H9 (cell line): ENCODE results near the gene FABP7. TPM values are rescaled to one million over a fixed set of nuclear protein-coding genes. Genes with fewer than 3 reads are reported as not detected.

Source experiments
- DNase-seq: peaks from one replicate; pipeline ENCODE4 v3.0.0-alpha.2; 2017
- H2AFZ ChIP-seq: one replicate; pipeline ENCODE4 v1.6.1; 2013; ENCODE audit warnings: mild to moderate bottlenecking, low read length, control low read depth, moderate library complexity
- H2AK5ac ChIP-seq: 2 replicates; pipeline ENCODE4 v1.6.1; 2013; ENCODE audit warnings: low read length, control low read depth, mixed read lengths; ENCODE audit not compliant: insufficient read length
- H2BK120ac ChIP-seq: one replicate; pipeline ENCODE4 v1.6.1; 2013; ENCODE audit warnings: low read depth, mild to moderate bottlenecking, low read length, control low read depth, inconsistent platforms; ENCODE audit not compliant: poor library complexity, severe bottlenecking
- H2BK12ac ChIP-seq: 2 replicates; pipeline ENCODE4 v1.6.1; 2013; ENCODE audit warnings: low read length, control low read depth, mixed read lengths, low read depth; ENCODE audit not compliant: insufficient read length
- H2BK15ac ChIP-seq: 2 replicates; pipeline ENCODE4 v1.6.1; 2013; ENCODE audit warnings: low read depth, low read length, control low read depth
- H2BK20ac ChIP-seq: one replicate; pipeline ENCODE4 v1.6.1; 2013; ENCODE audit warnings: low read depth, mild to moderate bottlenecking, low read length, control low read depth, inconsistent platforms; ENCODE audit not compliant: poor library complexity, severe bottlenecking
- H2BK5ac ChIP-seq: 2 replicates; pipeline ENCODE4 v1.6.1; 2013; ENCODE audit warnings: low read length, control low read depth, mixed read lengths; ENCODE audit not compliant: insufficient read length
- H3K14ac ChIP-seq: 2 replicates; pipeline ENCODE4 v1.6.1; 2013; ENCODE audit warnings: low read length, control low read depth; ENCODE audit not compliant: insufficient read depth
- H3K18ac ChIP-seq: 2 replicates; pipeline ENCODE4 v1.6.1; 2013; ENCODE audit warnings: low read depth, mild to moderate bottlenecking, mixed read lengths, low read length, control low read depth; ENCODE audit not compliant: insufficient read length
- H3K23ac ChIP-seq: 2 replicates; pipeline ENCODE4 v1.6.1; 2013; ENCODE audit warnings: low read length, control low read depth, mixed read lengths, low read depth; ENCODE audit not compliant: insufficient read length
- H3K23me2 ChIP-seq: 2 replicates; pipeline ENCODE4 v1.6.1; 2013; ENCODE audit warnings: low read depth, mild to moderate bottlenecking, mixed read lengths, low read length, control low read depth; ENCODE audit not compliant: insufficient read length, poor library complexity, severe bottlenecking
- H3K27ac ChIP-seq: 2 replicates; pipeline ENCODE4 v1.5.1; 2013; ENCODE audit warnings: low read length, control low read depth, mixed read lengths, low read depth; ENCODE audit not compliant: insufficient read length
- H3K27me3 ChIP-seq: 2 replicates; pipeline ENCODE4 v1.6.1; 2013; ENCODE audit warnings: low read length, control low read depth, inconsistent platforms; ENCODE audit not compliant: insufficient read depth
- H3K4ac ChIP-seq: 2 replicates; pipeline ENCODE4 v1.6.1; 2013; ENCODE audit warnings: low read depth, mild to moderate bottlenecking, control low read depth, inconsistent platforms, low read length, moderate library complexity
- H3K4me1 ChIP-seq: 2 replicates; pipeline ENCODE4 v1.6.1; 2013; ENCODE audit warnings: low read length, control low read depth, inconsistent platforms; ENCODE audit not compliant: insufficient read depth
- H3K4me2 ChIP-seq: 2 replicates; pipeline ENCODE4 v1.6.1; 2013; ENCODE audit warnings: low read length, control low read depth, mixed read lengths; ENCODE audit not compliant: insufficient read length, insufficient read depth
- H3K56ac ChIP-seq: 2 replicates; pipeline ENCODE4 v1.6.1; 2013; ENCODE audit warnings: low read depth, mild to moderate bottlenecking, mixed read lengths, low read length, control low read depth; ENCODE audit not compliant: insufficient read length
- H3K79me1 ChIP-seq: 2 replicates; pipeline ENCODE4 v1.6.1; 2013; ENCODE audit warnings: low read depth, mild to moderate bottlenecking, moderate library complexity, low read length, control low read depth, inconsistent platforms; ENCODE audit not compliant: insufficient read depth, poor library complexity, severe bottlenecking
- H3K79me2 ChIP-seq: 2 replicates; pipeline ENCODE4 v1.6.1; 2013; ENCODE audit warnings: low read length, control low read depth, inconsistent platforms; ENCODE audit not compliant: insufficient read depth
- H3K9ac ChIP-seq: 2 replicates; pipeline ENCODE4 v1.6.1; 2013; ENCODE audit warnings: low read length, control low read depth, mixed read lengths; ENCODE audit not compliant: insufficient read length; ENCODE audit errors: extremely low read depth
- H3K9me3 ChIP-seq: one replicate; pipeline ENCODE4 v1.6.1; 2013; ENCODE audit warnings: low read depth, low read length, inconsistent platforms; ENCODE audit not compliant: control insufficient read depth
- H3T11ph ChIP-seq: one replicate; pipeline ENCODE4 v1.6.1; 2013; ENCODE audit warnings: mild to moderate bottlenecking, low read length, control low read depth, inconsistent platforms
- H4K20me1 ChIP-seq: one replicate; pipeline ENCODE4 v1.6.1; 2013; ENCODE audit not compliant: control insufficient read depth, insufficient read length, insufficient read depth
- H4K5ac ChIP-seq: 2 replicates; pipeline ENCODE4 v1.6.1; 2013; ENCODE audit warnings: low read depth, mild to moderate bottlenecking, mixed read lengths, low read length, control low read depth; ENCODE audit not compliant: insufficient read length
- H4K8ac ChIP-seq: replicated peaks from 2 replicates; pipeline ENCODE4 v1.6.1; 2013; ENCODE audit warnings: low read length, control low read depth, mixed read lengths, low read depth; ENCODE audit not compliant: insufficient read length
- H4K91ac ChIP-seq: 2 replicates; pipeline ENCODE4 v1.6.1; 2013; ENCODE audit warnings: low read depth, mild to moderate bottlenecking, moderate library complexity, mixed read lengths, low read length, control low read depth; ENCODE audit not compliant: insufficient read length
- H3K27ac Mint-ChIP-seq, 3 experiments: 2 replicates in 2 of 3; 3 replicates in 1 of 3; pipeline ENCODE4 v1.8.0; 2020 to 2021; ENCODE audit warnings: mixed read lengths in 3 of 3, mild to moderate bottlenecking in 1 of 3, moderate library complexity in 1 of 3
- H3K27me3 Mint-ChIP-seq: 2 replicates; pipeline ENCODE4 v1.8.0; 2021; ENCODE audit warnings: low read depth, mild to moderate bottlenecking, moderate library complexity, mixed read lengths
- H3K36me3 Mint-ChIP-seq, 3 experiments: 2 replicates in 2 of 3; 3 replicates in 1 of 3; pipeline ENCODE4 v1.8.0; 2020 to 2021; ENCODE audit warnings: low read depth in 3 of 3, mixed read lengths in 3 of 3; ENCODE audit not compliant: insufficient read depth in 1 of 3
- H3K4me1 Mint-ChIP-seq, 2 experiments: 2 replicates each; pipeline ENCODE4 v1.8.0; 2020; ENCODE audit warnings: mixed read lengths in 2 of 2
- H3K4me3 Mint-ChIP-seq, 2 experiments: 2 replicates in 1 of 2; 3 replicates in 1 of 2; pipeline ENCODE4 v1.8.0; 2020 to 2021; ENCODE audit warnings: mild to moderate bottlenecking in 2 of 2, mixed read lengths in 2 of 2, moderate library complexity in 1 of 2
- H3K9me3 Mint-ChIP-seq, 2 experiments: 2 replicates in 1 of 2; 3 replicates in 1 of 2; pipeline ENCODE4 v1.8.0; 2020; ENCODE audit warnings: mild to moderate bottlenecking in 2 of 2, mixed read lengths in 2 of 2, moderate library complexity in 1 of 2
- CTCF ChIP-seq: fragments of 200-600 bp; sonication (generic); conservative IDR thresholded peaks from 3 replicates; pipeline ENCODE4 v1.8.0; 2021; ENCODE audit warnings: antibody characterized with exemption, mild to moderate bottlenecking
- WGBS: extraction: QIAGEN DNeasy Blood & Tissue Kit; methylation state at CpG from one replicate; pipeline ENCODE4 v1.1.7; 2013; ENCODE audit warnings: missing lambda C conversion rate, low lambda C conversion rate, mixed read lengths; ENCODE audit not compliant: insufficient read length; ENCODE audit errors: extremely low coverage; 5-methylcytosine and 5-hydroxymethylcytosine counted together
- total RNA-seq: library from RNA; stranded (reverse); gene quantifications from 2 replicates; pipeline ENCODE4 v1.2.1, GENCODE V29; 2021

FABP7 gene
- total RNA-seq, 1 experiment from 2014 or later: 3.9 TPM

- H4K5ac ChIP-seq: no peak overlapping the region
- no peak for DNase-seq
- no peaks in the 10 kb centered on the region for H3K23me2 ChIP-seq
- no peak overlapping the region for H3K4me2 ChIP-seq
- H2AFZ ChIP-seq: no peak overlapping the region
- no peak overlapping the region for H3K18ac ChIP-seq
- no peak overlapping the region for H3K9ac ChIP-seq
- H3K36me3 Mint-ChIP-seq: peaks cover 0 to under 1% (median 0%) of the 10 kb centered on the region in 3 experiments; a peak in 2 of 7 replicates
- no peaks in the 10 kb centered on the region for H3K27me3 Mint-ChIP-seq
- no peak overlapping the region for H2BK12ac ChIP-seq
- H2BK5ac ChIP-seq: no peak overlapping the region
- H3K4me3 Mint-ChIP-seq: no peak overlapping the region
- no peak overlapping the region for H3K14ac ChIP-seq
- H3T11ph ChIP-seq: no peak overlapping the region
- no peak overlapping the region for H4K91ac ChIP-seq
- TF ChIP-seq CTCF: no peak
- H3K56ac ChIP-seq: no peak overlapping the region
- H2BK120ac ChIP-seq: no peak overlapping the region
- no peaks in the 10 kb centered on the region for H3K27me3 ChIP-seq
- H2BK20ac ChIP-seq: no peak overlapping the region
- no peaks in the 10 kb centered on the region for H3K9me3 ChIP-seq
- no peak overlapping the region for H3K27ac Mint-ChIP-seq
- H3K4me1 ChIP-seq: peaks cover 4% of the 10 kb centered on the region
- no peaks in the 10 kb centered on the region for H3K79me1 ChIP-seq
- no peak overlapping the region for H2AK5ac ChIP-seq
- no peak overlapping the region for H3K27ac ChIP-seq
- H4K8ac ChIP-seq: no peak overlapping the region
- WGBS: no CpG with 5 or more reads among the region's 3 CpGs
- no peaks in the 10 kb centered on the region for H3K79me2 ChIP-seq
- peaks cover 24 to 28% of the 10 kb centered on the region in 2 experiments for H3K4me1 Mint-ChIP-seq
- no peaks in the 10 kb centered on the region for H4K20me1 ChIP-seq
- H3K9me3 Mint-ChIP-seq: no peaks in the 10 kb centered on the region
- no peak overlapping the region for H3K4ac ChIP-seq
- H3K23ac ChIP-seq: no peak overlapping the region
- no peak overlapping the region for H2BK15ac ChIP-seq
These were observed 49.2 kb upstream of the FABP7 start for GRCh38 chr6:122730334-122730733.
